Measurements from ENCODE around the gene CCL11.
"Not testable (repeated sequence)": the region's sequence is repeated elsewhere in the genome, so short reads cannot be mapped to it uniquely, and the experiment has no call there.

Gene CCL11

DNA sequence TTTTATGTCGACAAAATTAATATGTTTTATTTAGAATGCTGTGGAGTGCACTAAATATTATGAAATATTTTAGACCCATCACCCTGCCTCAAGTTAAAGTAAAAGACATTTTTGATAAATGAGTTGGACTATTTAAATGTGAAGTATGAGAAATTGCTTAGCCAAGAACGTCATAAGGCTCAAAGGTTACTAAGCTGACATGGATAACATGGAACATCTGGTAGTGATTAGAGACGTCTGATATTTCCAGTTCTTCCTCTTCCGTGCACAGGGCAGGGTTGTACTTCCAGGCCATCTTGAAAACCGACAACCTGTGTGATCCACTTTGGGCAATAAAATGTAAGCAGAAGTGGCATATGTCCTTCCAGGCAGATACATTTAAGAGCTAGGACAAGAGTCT is 26.5 kb downstream of the CCL11 start:
- no peak for DNase-seq

DNA sequence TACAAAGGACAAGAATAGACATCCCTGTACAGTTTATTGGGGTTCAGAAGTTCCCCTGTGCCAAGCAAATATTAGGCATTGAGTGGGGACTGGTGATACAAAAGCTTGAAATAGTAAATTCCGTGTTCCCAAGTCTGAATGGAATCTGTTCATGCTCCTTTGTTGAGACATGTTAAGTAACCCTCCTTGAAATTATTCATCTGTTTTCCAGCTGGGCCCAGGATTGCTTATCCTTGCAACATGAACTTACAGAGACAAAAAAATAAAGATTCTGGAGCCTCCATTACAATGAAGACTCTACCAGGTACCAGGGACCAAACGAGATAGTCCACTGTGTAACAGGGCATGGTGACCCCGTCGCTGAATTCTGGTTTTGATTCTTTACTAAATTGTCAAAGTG is 27.6 kb downstream of the CCL11 start:
- DNase-seq, result no peak

DNA sequence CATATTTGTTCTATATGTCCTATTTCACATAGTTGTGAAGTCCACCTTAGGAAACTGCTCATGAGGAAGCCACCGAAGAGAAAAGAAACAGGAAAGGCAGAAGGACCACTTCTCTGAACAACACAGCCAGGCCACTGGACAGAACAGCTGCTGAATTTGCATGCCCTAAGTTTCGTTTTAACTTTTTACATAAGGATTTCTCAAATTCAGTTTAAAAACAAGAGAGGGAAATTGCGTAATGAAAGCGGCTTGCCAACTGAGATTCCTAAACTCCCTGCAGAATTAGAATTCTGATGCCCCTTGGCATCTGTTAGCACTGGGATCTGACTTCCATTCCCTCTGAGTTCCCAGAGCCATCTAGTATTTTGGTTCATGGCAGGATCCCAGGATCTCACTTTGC is 28.7 kb downstream of the CCL11 start:
- DNase-seq, result no peak

DNA sequence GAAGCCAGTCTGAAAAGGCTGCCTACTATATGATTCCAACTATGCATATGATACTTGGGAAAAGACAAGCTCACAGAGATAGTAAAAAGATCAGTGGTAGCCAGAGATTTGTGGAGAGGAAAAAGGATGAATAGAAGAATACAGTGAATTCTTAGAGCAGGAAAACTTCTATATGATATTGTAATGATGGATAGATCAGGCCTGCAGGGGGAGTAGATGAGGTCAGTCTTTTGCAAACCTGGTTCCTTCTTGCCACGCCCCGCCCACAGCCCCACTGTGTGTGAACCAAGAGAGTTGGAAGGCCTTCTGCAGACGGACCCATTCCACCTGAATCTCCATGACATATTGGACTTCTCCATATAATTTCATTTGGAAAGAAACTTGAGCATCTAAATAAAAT is 32.9 kb downstream of the CCL11 start:
- no peak for DNase-seq

DNA sequence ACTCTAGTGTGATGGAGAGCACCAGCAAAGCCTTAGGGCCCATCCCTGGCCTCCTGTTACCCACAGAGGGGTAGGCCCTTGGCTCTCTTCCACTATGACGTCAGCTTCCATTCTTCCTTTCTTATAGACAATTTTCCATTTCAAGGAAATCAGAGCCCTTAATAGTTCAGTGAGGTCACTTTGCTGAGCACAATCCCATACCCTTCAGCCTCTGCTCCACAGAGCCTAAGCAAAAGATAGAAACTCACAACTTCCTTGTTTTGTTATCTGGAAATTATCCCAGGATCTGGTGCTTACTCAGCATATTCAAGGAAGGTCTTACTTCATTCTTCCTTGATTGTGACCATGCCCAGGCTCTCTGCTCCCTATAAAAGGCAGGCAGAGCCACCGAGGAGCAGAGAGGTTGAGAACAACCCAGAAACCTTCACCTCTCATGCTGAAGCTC is 33.5 kb downstream of the CCL11 start, which contains the start of gene CCL8:
CCL8 (plus strand) TSS at position 397 of the 445 bp plus-strand sequence. CDS start 67 bp downstream, outside the sequence.
- DNase-seq, result no peak

DNA sequence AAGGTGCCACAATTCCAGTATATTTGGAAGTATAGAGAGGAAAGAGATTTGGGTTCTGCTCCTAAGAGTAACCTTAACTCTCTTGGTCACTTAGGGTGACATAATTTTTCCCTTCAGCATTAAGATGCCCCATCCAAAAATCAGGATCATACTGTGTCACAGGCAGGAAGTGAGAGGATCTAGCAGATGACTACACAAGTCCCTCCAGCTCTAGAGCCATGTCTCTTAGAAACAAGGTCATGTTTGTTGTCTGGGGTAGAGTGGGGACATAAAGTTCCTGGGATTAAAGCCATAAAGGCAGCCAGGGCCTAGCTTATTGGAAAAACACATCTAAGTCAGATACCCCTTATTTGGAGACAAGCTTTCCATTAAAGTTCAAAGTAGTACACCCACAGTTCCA is 36.4 kb downstream of the CCL11 start:
- DNase-seq, result no peak

DNA sequence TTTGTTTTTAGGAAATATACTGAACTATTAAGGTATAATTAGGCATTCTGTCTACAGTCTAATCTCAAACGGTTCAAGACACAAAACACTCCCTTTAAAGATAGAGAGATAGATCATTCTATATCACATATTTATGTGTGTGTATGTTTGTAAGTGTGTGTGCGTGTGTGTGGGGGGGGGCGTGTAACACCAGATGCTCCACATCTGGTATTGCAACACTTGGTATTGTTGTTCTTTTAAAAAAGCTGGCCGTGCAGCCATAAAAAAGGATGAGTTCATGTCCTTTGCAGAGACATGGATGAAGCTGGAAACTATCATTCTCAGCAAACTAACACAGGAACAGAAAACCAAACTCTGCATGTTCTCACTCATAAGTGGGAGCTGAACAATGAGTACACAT is 42.0 kb downstream of the CCL11 start:
- not testable (repeated sequence) for DNase-seq

DNA sequence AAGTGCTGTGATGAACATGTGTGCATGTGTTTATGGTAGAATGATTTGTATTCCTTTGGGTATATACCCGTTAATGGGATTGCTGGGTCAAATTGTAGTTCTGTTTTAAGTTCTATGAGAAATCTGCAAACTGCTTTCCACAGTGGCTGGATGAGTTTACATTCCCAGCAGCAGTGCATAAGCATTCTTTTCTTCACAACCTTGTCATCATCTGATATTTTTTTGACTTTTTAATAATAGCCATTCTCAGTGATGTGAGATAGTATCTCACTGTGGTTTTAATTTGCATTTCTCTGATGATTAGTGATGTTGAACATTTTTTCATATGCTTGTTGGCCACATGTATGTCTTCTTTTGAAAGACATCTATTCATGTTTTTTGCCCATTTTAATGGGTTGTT is 52.2 kb downstream of the CCL11 start:
- DNase-seq, result no peak
